K562 (cell line): ENCODE data around the gene CD300LG. TPM values are rescaled to one million over a fixed set of nuclear protein-coding genes. Genes with fewer than 3 reads are reported as not detected.

Experiments
- ATAC-seq: fragments of 200-7000 bp; cut with Tn5 transposase; 3 replicates; pipeline ENCODE4 v1.9.1; 2020; ENCODE audit warnings: moderate library complexity
- BruUV-seq: library from RNA; stranded (reverse); fragments of 400-500 nt; replicated peaks from 2 replicates; lab custom pipeline; 2021; lab: Mats Ljungman, UMichigan
- CTCF ChIA-PET: fragments of 300-600 bp; formaldehyde crosslinking; extraction: SDS; loops from one replicate; lab custom pipeline; 2021; ENCODE audit warnings: low intra/inter-chr PET ratio; lab: Yijun Ruan, JAX
- POLR2A ChIA-PET: fragments of 300-600, 350-650 bp; sonication (Branson Sonifier 250); formaldehyde crosslinking; extraction: SDS; loops from one replicate; lab custom pipeline; 2021; ENCODE audit warnings: antibody characterized with exemption, inconsistent platforms; lab: Yijun Ruan, JAX
- DNase-seq, 4 experiments: peaks; one replicate each; pipeline versions ENCODE4 v3.0.0 to v3.0.0-alpha.2; 2011 to 2018; ENCODE audit warnings: low spot score in 3 of 4, mixed read lengths in 3 of 4; ENCODE audit errors: extremely low read depth in 1 of 4
- FAIRE-seq: peaks from 2 replicates; lab custom pipeline; 2011; peaks lifted over from hg19 to GRCh38; lab: Jason Lieb, UNC
- H2AFZ ChIP-seq: 2 replicates; pipeline ENCODE4 v1.6.0; 2011; ENCODE audit warnings: low read depth, low read length, control low read depth, inconsistent platforms
- H3K27ac ChIP-seq: fragments of 200-600 bp; 3 replicates; pipeline ENCODE4 v1.8.0; 2011; ENCODE audit warnings: low read depth, mild to moderate bottlenecking, control low read depth, inconsistent platforms, low read length, moderate library complexity, mixed read lengths; ENCODE audit errors: extremely low read depth
- H3K27me3 ChIP-seq, 2 experiments: fragments of 300-600 bp in 1 of 2; 2 replicates in 1 of 2; 3 replicates in 1 of 2; pipeline versions ENCODE4 v1.6.0 to v1.8.0; 2011; ENCODE audit warnings: inconsistent platforms in 2 of 2, low read length in 2 of 2, mild to moderate bottlenecking in 1 of 2, mixed read lengths in 1 of 2, moderate library complexity in 1 of 2; ENCODE audit not compliant: control insufficient read depth in 2 of 2, insufficient read depth in 2 of 2
- H3K36me3 ChIP-seq: fragments of 300-600 bp; 3 replicates; pipeline ENCODE4 v1.8.0; 2011; ENCODE audit warnings: mild to moderate bottlenecking, low read length, inconsistent platforms; ENCODE audit not compliant: control insufficient read depth, insufficient read depth
- H3K4me1 ChIP-seq, 2 experiments: fragments of 200-600 bp in 1 of 2; replicated peaks in 1 of 2; 2 replicates in 1 of 2; 3 replicates in 1 of 2; pipeline versions ENCODE4 v1.5.1 to v1.8.0; 2011; ENCODE audit warnings: inconsistent platforms in 2 of 2, low read length in 2 of 2, mild to moderate bottlenecking in 1 of 2, mixed read lengths in 1 of 2, moderate library complexity in 1 of 2; ENCODE audit not compliant: control insufficient read depth in 2 of 2, insufficient read depth in 2 of 2
- H3K4me2 ChIP-seq: 2 replicates; pipeline ENCODE4 v1.6.1; 2011; ENCODE audit warnings: low read length, control low read depth, inconsistent platforms, mixed read lengths; ENCODE audit not compliant: insufficient read depth
- H3K4me3 ChIP-seq: fragments of 200-600 bp; sonication (generic), shearing (Covaris generic); 2 replicates; pipeline ENCODE4 v1.5.1; 2016; ENCODE audit warnings: control low read depth, inconsistent platforms
- H3K79me2 ChIP-seq: fragments of 200-600 bp; 3 replicates; pipeline ENCODE4 v1.8.0; 2011; ENCODE audit warnings: low read length, inconsistent platforms; ENCODE audit not compliant: control insufficient read depth, insufficient read depth
- H3K9ac ChIP-seq, 2 experiments: 2 replicates each; pipeline versions ENCODE4 v1.6.0 to v1.6.1; 2011; ENCODE audit warnings: low read depth in 2 of 2, low read length in 2 of 2, control low read depth in 1 of 2, inconsistent platforms in 1 of 2, mild to moderate bottlenecking in 1 of 2, mixed read lengths in 1 of 2; ENCODE audit not compliant: insufficient read depth in 1 of 2
- H3K9me1 ChIP-seq: one replicate; pipeline ENCODE4 v1.6.0; 2011; ENCODE audit warnings: inconsistent platforms, mild to moderate bottlenecking, low read length, moderate library complexity; ENCODE audit not compliant: control insufficient read depth, insufficient read depth
- H3K9me3 ChIP-seq: replicated peaks from 2 replicates; pipeline ENCODE4 v1.5.1; 2011; ENCODE audit warnings: low read depth, low read length, inconsistent platforms; ENCODE audit not compliant: control insufficient read depth, insufficient read depth
- H4K20me1 ChIP-seq: replicated peaks from 2 replicates; pipeline ENCODE4 v1.6.1; 2011; ENCODE audit warnings: low read length, inconsistent platforms, mixed read lengths; ENCODE audit not compliant: control insufficient read depth, insufficient read depth
- CEBPB ChIP-seq: fragments of 450-650 bp; IDR thresholded peaks from 2 replicates; pipeline ENCODE4 v1.6.1; 2016; ENCODE audit warnings: missing genetic modification characterization, missing compliant biosample characterization
- NFIC ChIP-seq: fragments of 450-650 bp; IDR thresholded peaks from 2 replicates; pipeline ENCODE4 v1.6.1; 2017; ENCODE audit warnings: mild to moderate bottlenecking, inconsistent platforms
- RUNX1 ChIP-seq: sonication (generic); IDR thresholded peaks from 2 replicates; pipeline ENCODE4 v1.6.1; 2016; ENCODE audit warnings: antibody characterized with exemption, low read depth
- WGBS: fragments of 100-300 bp; shearing (Covaris generic); methylation state at CpG from one replicate; pipeline ENCODE4 v1.1.6; 2016; ENCODE audit warnings: low coverage, mixed read lengths; ENCODE audit not compliant: insufficient coverage; ENCODE audit errors: missing lambda C conversion rate; 5-methylcytosine and 5-hydroxymethylcytosine counted together
- in situ Hi-C: fragments of 300-500 bp; cut with MboI; formaldehyde crosslinking; loops from 4 replicates; pipeline ENCODE4 v1.15.0; 2018; ENCODE audit warnings: inconsistent platforms, mixed read lengths
- intact Hi-C: fragments of 100-400 bp; cut with micrococcal nuclease; formaldehyde crosslinking; loops from 2 replicates; pipeline ENCODE4 v1.14.2; 2022
- polyA plus RNA-seq, 8 experiments: library from polyadenylated mRNA; depleted of rRNA in 4 of 8; stranded (reverse) in 5 of 8; unstranded in 3 of 8; fragments of >200 nt; fragmentation: Nextera tagmentation in 2 of 8; fragmentation: Illumina TruSeq in 1 of 8; extraction: Ambion mirVana in 2 of 8; extraction: Trizol in 1 of 8; gene quantifications; 2 replicates each; pipeline versions ENCODE4 v1.2.1 to v1.2.3, GENCODE V29; 2011 to 2014; ENCODE audit warnings: inconsistent platforms in 1 of 8, missing spikeins in 1 of 8
- total RNA-seq, 7 experiments: library from RNA; depleted of rRNA in 6 of 7; stranded (reverse); fragments of >200 nt in 6 of 7; fragmentation: Illumina TruSeq in 2 of 7; extraction: Trizol in 2 of 7; gene quantifications; 2 replicates each; pipeline versions ENCODE4 v1.2.1 to v1.2.3, GENCODE V29; 2011 to 2021; ENCODE audit warnings: low replicate concordance in 1 of 7
- TF ChIP-seq, protein P1 (sequence below): fragments of 450-650 bp; formaldehyde crosslinking; conservative IDR thresholded peaks from 2 replicates; pipeline ENCODE4 v1.4.0; 2022; ENCODE audit warnings: mild to moderate bottlenecking, missing genetic modification characterization

Gene CD300LG
- total and polyA plus RNA-seq, 9 of the 15 experiments (the other 6 are each of a cell fraction or from before 2014, with no cell fraction given), result not detected

DNA sequence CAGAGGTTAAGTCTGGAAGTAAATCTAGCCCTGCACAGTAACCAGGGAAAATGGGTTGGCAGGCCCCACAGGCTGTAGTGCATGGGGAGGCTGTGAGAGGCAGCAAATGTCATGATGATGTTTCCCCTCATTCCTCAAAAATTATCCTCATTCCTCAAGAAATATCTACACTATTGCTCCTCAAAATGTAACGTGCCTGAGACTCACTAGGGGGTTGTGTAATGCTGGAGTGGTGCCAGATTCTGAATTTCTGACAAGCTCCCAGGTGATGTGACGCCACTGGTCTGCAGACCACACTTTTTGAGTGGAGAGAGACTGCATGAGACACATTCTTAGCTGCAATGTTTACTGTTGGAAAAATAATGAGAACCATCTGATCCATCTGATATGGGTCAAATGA is 12.9 kb upstream of the CD300LG start:
- no peak overlapping the region for H3K27ac ChIP-seq
- no peaks in the 10 kb centered on the region for H3K36me3 ChIP-seq
- H2AFZ ChIP-seq, result no peak overlapping the region
- no peak overlapping the region for H3K9ac ChIP-seq
- no TSS peak for BruUV-seq
- CTCF ChIA-PET, result no interaction called here
- no peak overlapping the region for H3K4me2 ChIP-seq
- FAIRE-seq, result no peak
- H3K27me3 ChIP-seq, result peaks cover 0 to 10% of the 10 kb centered on the region in 2 experiments; a peak in 1 of 5 replicates
- in situ Hi-C loops (no loop called here), intact Hi-C loops (no loop called here)
- WGBS, result 13% methylated on average over 2 of the region's 2 CpGs
- no peaks in the 10 kb centered on the region for H4K20me1 ChIP-seq
- TF ChIP-seq NFIC (peak; percentile 79), RUNX1 (no peak), CEBPB (0 out of 2 replicates have a peak, but pooled peaks have one; percentile 22)
- TF ChIP-seq, protein P1, sequence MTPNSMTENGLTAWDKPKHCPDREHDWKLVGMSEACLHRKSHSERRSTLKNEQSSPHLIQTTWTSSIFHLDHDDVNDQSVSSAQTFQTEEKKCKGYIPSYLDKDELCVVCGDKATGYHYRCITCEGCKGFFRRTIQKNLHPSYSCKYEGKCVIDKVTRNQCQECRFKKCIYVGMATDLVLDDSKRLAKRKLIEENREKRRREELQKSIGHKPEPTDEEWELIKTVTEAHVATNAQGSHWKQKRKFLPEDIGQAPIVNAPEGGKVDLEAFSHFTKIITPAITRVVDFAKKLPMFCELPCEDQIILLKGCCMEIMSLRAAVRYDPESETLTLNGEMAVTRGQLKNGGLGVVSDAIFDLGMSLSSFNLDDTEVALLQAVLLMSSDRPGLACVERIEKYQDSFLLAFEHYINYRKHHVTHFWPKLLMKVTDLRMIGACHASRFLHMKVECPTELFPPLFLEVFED (CRISPR knock-in tag), result no peak
- DNase-seq, result peak in 1 of 4 experiments; percentile 13
- no peaks in the 10 kb centered on the region for H3K9me1 ChIP-seq
- POLR2A ChIA-PET, result interaction anchor here (0.7 to 1.0 kb wide), 3 partner anchors 17 to 141 kb away, joined by 3 to 4 read pairs (median 3); no protein-coding TSS in a partner anchor
- ATAC-seq, result no peak
- peaks cover 5% of the 10 kb centered on the region for H3K9me3 ChIP-seq
- H3K4me1 ChIP-seq, result peaks cover 5 to 22% of the 10 kb centered on the region in 2 experiments
- no peaks in the 10 kb centered on the region for H3K79me2 ChIP-seq
- H3K4me3 ChIP-seq, result no peak overlapping the region
